ENCODE data around the gene LAIR1.
"Not testable (repeated sequence)": the region's sequence is repeated elsewhere in the genome, so short reads cannot be mapped to it uniquely, and the experiment has no call there.

Gene LAIR1

GRCh38 chr19:54329476-54330165 is 35.1 kb downstream of the LAIR1 start:
- H3K79me2 ChIP-seq (ENCODE audit: control insufficient read depth, insufficient read depth, low read length, unreplicated experiment), result no peaks in the 10 kb centered on the region
- H2AFZ ChIP-seq (ENCODE audit: low read length, unreplicated experiment), result no peak overlapping the region
- H3K27me3 ChIP-seq (ENCODE audit: insufficient read depth, low read length), result peaks cover 17% of the 10 kb centered on the region; the same call in 1 of the 2 replicates
- H3K27ac ChIP-seq (ENCODE audit: low read depth, low read length), result no peak overlapping the region
- H3K36me3 ChIP-seq (ENCODE audit: insufficient read depth, low read length), result no peaks in the 10 kb centered on the region
- H3K4me1 ChIP-seq (ENCODE audit: control insufficient read depth, insufficient read depth, low read length, unreplicated experiment), result no peaks in the 10 kb centered on the region
- H3K4me3 ChIP-seq (ENCODE audit: low read depth, low read length), result no peak overlapping the region

- not testable (repeated sequence) for H3K4me1 ChIP-seq (ENCODE audit: control insufficient read depth, insufficient read depth, low read length, unreplicated experiment); H3K36me3 ChIP-seq (ENCODE audit: insufficient read depth, low read length); H3K27ac ChIP-seq (ENCODE audit: low read depth, low read length); H3K4me3 ChIP-seq (ENCODE audit: low read depth, low read length); H2AFZ ChIP-seq (ENCODE audit: low read length, unreplicated experiment); H3K79me2 ChIP-seq (ENCODE audit: control insufficient read depth, insufficient read depth, low read length, unreplicated experiment)
- peaks cover 25% of the 10 kb centered on the region; the same call in 1 of the 2 replicates for H3K27me3 ChIP-seq (ENCODE audit: insufficient read depth, low read length)
Observed at GRCh38 chr19:54328781-54329180, 36.0 kb downstream of the LAIR1 start.

GRCh38 chr19:54325631-54326030 is 39.1 kb downstream of the LAIR1 start:
- Histone ChIP-seq H3K36me3 (ENCODE audit: insufficient read depth, low read length) (no peaks in the 10 kb centered on the region), H3K27ac (ENCODE audit: low read depth, low read length) (no peak overlapping the region), H3K79me2 (ENCODE audit: control insufficient read depth, insufficient read depth, low read length, unreplicated experiment) (no peaks in the 10 kb centered on the region), H3K27me3 (ENCODE audit: insufficient read depth, low read length) (peaks cover 20% of the 10 kb centered on the region; the same call in 1 of the 2 replicates), H3K4me3 (ENCODE audit: low read depth, low read length) (no peak overlapping the region), H3K4me1 (ENCODE audit: control insufficient read depth, insufficient read depth, low read length, unreplicated experiment) (no peaks in the 10 kb centered on the region), H2AFZ (ENCODE audit: low read length, unreplicated experiment) (no peak overlapping the region)

- Histone ChIP-seq H3K27ac (ENCODE audit: low read depth, low read length) (no peak overlapping the region), H3K36me3 (ENCODE audit: insufficient read depth, low read length) (no peaks in the 10 kb centered on the region), H2AFZ (ENCODE audit: low read length, unreplicated experiment) (no peak overlapping the region), H3K4me1 (ENCODE audit: control insufficient read depth, insufficient read depth, low read length, unreplicated experiment) (no peaks in the 10 kb centered on the region), H3K79me2 (ENCODE audit: control insufficient read depth, insufficient read depth, low read length, unreplicated experiment) (no peaks in the 10 kb centered on the region), H3K27me3 (ENCODE audit: insufficient read depth, low read length) (peaks cover 24% of the 10 kb centered on the region; the same call in 1 of the 2 replicates), H3K4me3 (ENCODE audit: low read depth, low read length) (no peak overlapping the region)
Observed at GRCh38 chr19:54325194-54325621, 39.5 kb downstream of the LAIR1 start.

GRCh38 chr19:54324071-54324470 is 40.7 kb downstream of the LAIR1 start:
- H3K36me3 ChIP-seq (ENCODE audit: insufficient read depth, low read length), result no peaks in the 10 kb centered on the region
- H3K79me2 ChIP-seq (ENCODE audit: control insufficient read depth, insufficient read depth, low read length, unreplicated experiment), result no peaks in the 10 kb centered on the region
- H3K27me3 ChIP-seq (ENCODE audit: insufficient read depth, low read length), result peaks cover 29% of the 10 kb centered on the region
- no peak overlapping the region for H2AFZ ChIP-seq (ENCODE audit: low read length, unreplicated experiment)
- H3K4me1 ChIP-seq (ENCODE audit: control insufficient read depth, insufficient read depth, low read length, unreplicated experiment), result no peaks in the 10 kb centered on the region
- no peak overlapping the region for H3K27ac ChIP-seq (ENCODE audit: low read depth, low read length)
- H3K4me3 ChIP-seq (ENCODE audit: low read depth, low read length), result no peak overlapping the region

- H3K27ac ChIP-seq (ENCODE audit: low read depth, low read length); H3K79me2 ChIP-seq (ENCODE audit: control insufficient read depth, insufficient read depth, low read length, unreplicated experiment); H2AFZ ChIP-seq (ENCODE audit: low read length, unreplicated experiment); H3K4me3 ChIP-seq (ENCODE audit: low read depth, low read length); H3K36me3 ChIP-seq (ENCODE audit: insufficient read depth, low read length); H3K4me1 ChIP-seq (ENCODE audit: control insufficient read depth, insufficient read depth, low read length, unreplicated experiment): not testable (repeated sequence)
- peaks cover 29% of the 10 kb centered on the region for H3K27me3 ChIP-seq (ENCODE audit: insufficient read depth, low read length)
Observed at GRCh38 chr19:54322934-54323333, 41.8 kb downstream of the LAIR1 start.

- not testable (repeated sequence) for H3K36me3 ChIP-seq (ENCODE audit: insufficient read depth, low read length); H3K4me3 ChIP-seq (ENCODE audit: low read depth, low read length); H2AFZ ChIP-seq (ENCODE audit: low read length, unreplicated experiment); H3K79me2 ChIP-seq (ENCODE audit: control insufficient read depth, insufficient read depth, low read length, unreplicated experiment); H3K27ac ChIP-seq (ENCODE audit: low read depth, low read length); H3K4me1 ChIP-seq (ENCODE audit: control insufficient read depth, insufficient read depth, low read length, unreplicated experiment)
- H3K27me3 ChIP-seq (ENCODE audit: insufficient read depth, low read length), result peaks cover 32% of the 10 kb centered on the region
Observed at GRCh38 chr19:54322295-54322694, 42.4 kb downstream of the LAIR1 start.

- Histone ChIP-seq H3K36me3 (ENCODE audit: insufficient read depth, low read length) (no peaks in the 10 kb centered on the region), H3K4me1 (ENCODE audit: control insufficient read depth, insufficient read depth, low read length, unreplicated experiment) (no peaks in the 10 kb centered on the region), H3K27me3 (ENCODE audit: insufficient read depth, low read length) (peaks cover 41% of the 10 kb centered on the region), H3K4me3 (ENCODE audit: low read depth, low read length) (no peak overlapping the region), H2AFZ (ENCODE audit: low read length, unreplicated experiment) (no peak overlapping the region), H3K27ac (ENCODE audit: low read depth, low read length) (no peak overlapping the region), H3K79me2 (ENCODE audit: control insufficient read depth, insufficient read depth, low read length, unreplicated experiment) (no peaks in the 10 kb centered on the region)
Observed at GRCh38 chr19:54319892-54320670, 44.6 kb downstream of the LAIR1 start.

- no peaks in the 10 kb centered on the region for H3K4me1 ChIP-seq (ENCODE audit: control insufficient read depth, insufficient read depth, low read length, unreplicated experiment)
- peaks cover 38% of the 10 kb centered on the region for H3K27me3 ChIP-seq (ENCODE audit: insufficient read depth, low read length)
- H3K27ac ChIP-seq (ENCODE audit: low read depth, low read length), result no peak overlapping the region
Observed at GRCh38 chr19:54319049-54319448, 45.7 kb downstream of the LAIR1 start.

GRCh38 chr19:54317965-54318240 is 46.8 kb downstream of the LAIR1 start:
- Histone ChIP-seq H3K4me3 (ENCODE audit: low read depth, low read length) (no peak overlapping the region), H2AFZ (ENCODE audit: low read length, unreplicated experiment) (no peak overlapping the region), H3K27ac (ENCODE audit: low read depth, low read length) (no peak overlapping the region), H3K79me2 (ENCODE audit: control insufficient read depth, insufficient read depth, low read length, unreplicated experiment) (no peaks in the 10 kb centered on the region), H3K36me3 (ENCODE audit: insufficient read depth, low read length) (no peaks in the 10 kb centered on the region), H3K27me3 (ENCODE audit: insufficient read depth, low read length) (peaks cover 38% of the 10 kb centered on the region), H3K4me1 (ENCODE audit: control insufficient read depth, insufficient read depth, low read length, unreplicated experiment) (no peaks in the 10 kb centered on the region)

More at GRCh38 chr19:54319049-54319448, 45.7 kb downstream of the LAIR1 start:
- no peaks in the 10 kb centered on the region for H3K36me3 ChIP-seq (ENCODE audit: insufficient read depth, low read length)
- H2AFZ ChIP-seq (ENCODE audit: low read length, unreplicated experiment), result no peak overlapping the region
- H3K79me2 ChIP-seq (ENCODE audit: control insufficient read depth, insufficient read depth, low read length, unreplicated experiment), result no peaks in the 10 kb centered on the region
- H3K4me3 ChIP-seq (ENCODE audit: low read depth, low read length), result no peak overlapping the region
